KMS-11 (cell line): ENCODE results near the gene HEPACAM.

Experiments
- H2AFZ ChIP-seq: fragments of 200-600 bp; sonication (generic); 2 replicates; pipeline ENCODE4 v1.6.1; 2016; ENCODE audit warnings: antibody characterized with exemption, mixed run types, low read depth
- H3K27ac ChIP-seq: fragments of 200-600 bp; sonication (generic); 2 replicates; pipeline ENCODE4 v1.6.1; 2016; ENCODE audit warnings: mild to moderate bottlenecking, mixed run types
- H3K27me3 ChIP-seq: fragments of 200-600 bp; sonication (generic); 2 replicates; pipeline ENCODE4 v1.6.1; 2017; ENCODE audit warnings: mild to moderate bottlenecking, low read depth, mixed run types, moderate library complexity; ENCODE audit not compliant: insufficient read depth
- H3K36me3 ChIP-seq: fragments of 200-600 bp; sonication (generic); 2 replicates; pipeline ENCODE4 v1.6.1; 2017; ENCODE audit warnings: mild to moderate bottlenecking, mixed run types; ENCODE audit not compliant: insufficient read depth
- H3K4me1 ChIP-seq: fragments of 200-600 bp; sonication (generic); 2 replicates; pipeline ENCODE4 v1.6.1; 2016; ENCODE audit warnings: mild to moderate bottlenecking, low read depth, mixed run types; ENCODE audit not compliant: poor library complexity, severe bottlenecking
- H3K4me2 ChIP-seq: fragments of 200-600 bp; sonication (generic); 2 replicates; pipeline ENCODE4 v1.7.0; 2016; ENCODE audit warnings: mild to moderate bottlenecking, mixed run types
- H3K4me3 ChIP-seq: fragments of 200-600 bp; sonication (generic); IDR thresholded peaks from 2 replicates; pipeline ENCODE4 v1.6.1; 2017; ENCODE audit warnings: low read depth, low read length, mixed read lengths; ENCODE audit not compliant: insufficient read depth
- H3K79me2 ChIP-seq: fragments of 200-600 bp; sonication (generic); 2 replicates; pipeline ENCODE4 v1.6.1; 2016; ENCODE audit warnings: low read depth, mixed run types; ENCODE audit not compliant: insufficient read depth
- H3K9ac ChIP-seq: fragments of 200-600 bp; sonication (generic); 2 replicates; pipeline ENCODE4 v1.6.1; 2016; ENCODE audit warnings: mild to moderate bottlenecking, mixed run types
- H4K20me1 ChIP-seq: fragments of 200-600 bp; sonication (generic); 2 replicates; pipeline ENCODE4 v1.6.1; 2016; ENCODE audit warnings: mild to moderate bottlenecking, mixed run types; ENCODE audit not compliant: insufficient read depth
- CTCF ChIP-seq: fragments of 200-600 bp; sonication (generic); conservative IDR thresholded peaks from 2 replicates; pipeline ENCODE4 v1.6.1; 2017; ENCODE audit warnings: low read depth, mild to moderate bottlenecking, antibody characterized with exemption, low read length, moderate library complexity, mixed read lengths

HEPACAM gene

GRCh38 chr11:124872280-124872679, 63.6 kb downstream of the HEPACAM start:
- no peak overlapping the region for H3K9ac ChIP-seq
- no peaks in the 10 kb centered on the region for H3K4me1 ChIP-seq
- no peak overlapping the region for H3K4me2 ChIP-seq
- H4K20me1 ChIP-seq, result no peaks in the 10 kb centered on the region
- TF ChIP-seq CTCF, result no peak
- no peak overlapping the region for H3K4me3 ChIP-seq
- no peak overlapping the region for H2AFZ ChIP-seq
- H3K36me3 ChIP-seq, result no peaks in the 10 kb centered on the region
- no peaks in the 10 kb centered on the region for H3K79me2 ChIP-seq
- no peak overlapping the region for H3K27ac ChIP-seq
- no peaks in the 10 kb centered on the region; the same call in 1 of the 2 replicates for H3K27me3 ChIP-seq

GRCh38 chr11:124870430-124870829, 65.4 kb downstream of the HEPACAM start:
- H3K4me3 ChIP-seq, result no peak overlapping the region
- peaks cover 9% of the 10 kb centered on the region for H3K27me3 ChIP-seq
- no peak overlapping the region for H3K9ac ChIP-seq
- no peaks in the 10 kb centered on the region for H4K20me1 ChIP-seq
- no peaks in the 10 kb centered on the region for H3K4me1 ChIP-seq
- H3K36me3 ChIP-seq, result no peaks in the 10 kb centered on the region
- TF ChIP-seq CTCF, result no peak
- H3K27ac ChIP-seq, result no peak overlapping the region
- H2AFZ ChIP-seq, result no peak overlapping the region
- H3K4me2 ChIP-seq, result no peak overlapping the region
- no peaks in the 10 kb centered on the region for H3K79me2 ChIP-seq

- H3K27me3 ChIP-seq, result peaks cover 9% of the 10 kb centered on the region
- H3K27ac ChIP-seq, result no peak overlapping the region
- TF ChIP-seq CTCF, result no peak
- H3K4me3 ChIP-seq, result no peak overlapping the region
- H2AFZ ChIP-seq, result no peak overlapping the region
- no peaks in the 10 kb centered on the region for H4K20me1 ChIP-seq
- no peaks in the 10 kb centered on the region for H3K36me3 ChIP-seq
- no peak overlapping the region for H3K4me2 ChIP-seq
- H3K4me1 ChIP-seq, result no peaks in the 10 kb centered on the region
- H3K79me2 ChIP-seq, result no peaks in the 10 kb centered on the region
- no peak overlapping the region for H3K9ac ChIP-seq
These were observed 65.9 kb downstream of the HEPACAM start for GRCh38 chr11:124869856-124870387.

GRCh38 chr11:124869331-124869730, 66.5 kb downstream of the HEPACAM start:
- H3K9ac ChIP-seq, result no peak overlapping the region
- no peaks in the 10 kb centered on the region for H3K79me2 ChIP-seq
- no peak overlapping the region for H3K27ac ChIP-seq
- H3K4me2 ChIP-seq, result no peak overlapping the region
- peaks cover 9% of the 10 kb centered on the region for H3K27me3 ChIP-seq
- no peak overlapping the region for H2AFZ ChIP-seq
- H4K20me1 ChIP-seq, result no peaks in the 10 kb centered on the region
- no peaks in the 10 kb centered on the region for H3K36me3 ChIP-seq
- no peak for TF ChIP-seq CTCF
- H3K4me1 ChIP-seq, result no peaks in the 10 kb centered on the region
- no peak overlapping the region for H3K4me3 ChIP-seq
